Dermis lymphatic vessel endothelial cell (primary cell): Measurements from ENCODE around the gene SEM1. TPM values are rescaled to one million over a fixed set of nuclear protein-coding genes. Genes with fewer than 3 reads are reported as not detected.

Source experiments
- total RNA-seq: library from RNA; depleted of rRNA; stranded (reverse); fragments of >200 nt; gene quantifications from 2 replicates; pipeline ENCODE4 v1.2.1, GENCODE V29; 2014

The SEM1 gene
- 82.2 and 89.7 TPM in 2 replicates for total RNA-seq

DNA sequence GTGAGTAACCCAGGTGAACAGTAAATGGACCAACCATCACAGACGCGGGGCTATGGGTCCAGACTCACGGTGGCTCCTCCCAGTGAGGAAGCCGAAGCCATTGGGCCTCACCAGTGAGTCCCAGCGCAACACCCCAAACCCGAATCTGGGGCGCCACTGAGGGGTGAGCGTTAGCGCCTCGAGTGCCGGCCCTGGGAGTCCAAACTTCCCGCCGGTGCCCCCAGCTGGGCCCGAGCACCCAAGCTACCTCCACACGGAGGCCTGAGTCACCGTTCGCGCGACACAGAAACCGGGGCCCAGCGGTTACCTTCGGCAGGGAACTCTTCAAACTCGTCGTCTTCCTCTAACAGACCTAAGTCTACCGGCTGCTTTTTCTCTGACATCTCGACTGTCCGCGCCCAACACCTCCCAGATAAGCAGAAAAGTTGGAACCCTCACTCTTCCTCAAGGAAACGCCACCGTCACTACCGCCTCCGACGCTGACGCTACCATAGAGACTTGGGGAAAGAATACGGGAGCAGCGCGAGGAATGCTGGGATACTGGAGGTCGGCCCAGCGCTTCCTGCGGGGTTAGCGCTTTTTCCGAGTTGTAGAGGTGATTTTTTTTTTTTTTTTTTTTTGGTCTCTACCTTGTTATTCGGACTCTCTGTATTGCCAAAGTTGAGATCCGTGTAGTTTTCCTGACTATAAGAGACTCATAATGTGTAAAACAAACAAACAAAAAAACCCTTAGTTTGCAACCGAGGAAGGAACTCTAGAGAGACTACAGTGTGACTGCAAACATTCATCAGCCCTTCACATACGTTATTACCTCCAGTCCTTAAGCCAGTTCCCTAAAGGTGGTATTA, at the start of gene SEM1:
SEM1 (minus strand) TSS at position 466 of the 848 bp plus-strand sequence; CDS start at position 383, 83 bp downstream.

